HG02623 (cell line): ENCODE data around the gene BLID.

ENCODE experiments used
- ATAC-seq: cut with Tn5 transposase; IDR thresholded peaks from one replicate; pipeline ENCODE4 v1.9.1; 2021; ENCODE audit warnings: moderate library complexity; ENCODE audit not compliant: unreplicated experiment

Gene BLID

DNA sequence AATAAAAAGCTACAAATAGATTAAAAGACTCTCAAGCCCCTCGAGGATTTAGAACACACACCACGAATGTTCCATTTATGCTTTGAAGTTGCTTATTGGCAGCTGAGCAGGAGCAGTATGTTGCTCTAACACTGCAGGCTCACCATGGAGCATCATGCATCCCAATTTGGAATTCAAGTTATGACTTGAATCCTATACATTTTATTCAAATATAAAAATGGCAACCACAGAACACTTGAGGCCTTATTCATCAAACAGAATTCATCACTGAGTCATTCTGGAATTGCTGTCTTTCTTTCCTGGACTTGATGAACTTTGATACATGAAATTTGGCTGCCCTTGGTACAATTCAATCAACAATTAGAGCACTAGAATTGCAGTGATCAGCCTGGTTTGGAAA lies 24.5 kb upstream of the BLID start:
- no peak for ATAC-seq

DNA sequence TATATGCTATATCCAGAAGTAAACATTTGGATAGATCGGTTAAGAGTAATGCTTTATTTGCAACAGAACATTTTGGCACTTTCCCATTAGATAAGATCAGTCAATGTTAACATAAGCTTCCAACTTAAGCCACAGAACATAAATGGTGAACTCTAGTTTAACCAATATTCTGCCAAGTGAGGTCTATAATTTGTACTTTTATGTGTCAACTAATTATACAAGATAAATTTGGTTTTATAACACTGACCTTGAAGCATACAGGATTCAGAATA lies 23.5 kb upstream of the BLID start:
- no peak for ATAC-seq

DNA sequence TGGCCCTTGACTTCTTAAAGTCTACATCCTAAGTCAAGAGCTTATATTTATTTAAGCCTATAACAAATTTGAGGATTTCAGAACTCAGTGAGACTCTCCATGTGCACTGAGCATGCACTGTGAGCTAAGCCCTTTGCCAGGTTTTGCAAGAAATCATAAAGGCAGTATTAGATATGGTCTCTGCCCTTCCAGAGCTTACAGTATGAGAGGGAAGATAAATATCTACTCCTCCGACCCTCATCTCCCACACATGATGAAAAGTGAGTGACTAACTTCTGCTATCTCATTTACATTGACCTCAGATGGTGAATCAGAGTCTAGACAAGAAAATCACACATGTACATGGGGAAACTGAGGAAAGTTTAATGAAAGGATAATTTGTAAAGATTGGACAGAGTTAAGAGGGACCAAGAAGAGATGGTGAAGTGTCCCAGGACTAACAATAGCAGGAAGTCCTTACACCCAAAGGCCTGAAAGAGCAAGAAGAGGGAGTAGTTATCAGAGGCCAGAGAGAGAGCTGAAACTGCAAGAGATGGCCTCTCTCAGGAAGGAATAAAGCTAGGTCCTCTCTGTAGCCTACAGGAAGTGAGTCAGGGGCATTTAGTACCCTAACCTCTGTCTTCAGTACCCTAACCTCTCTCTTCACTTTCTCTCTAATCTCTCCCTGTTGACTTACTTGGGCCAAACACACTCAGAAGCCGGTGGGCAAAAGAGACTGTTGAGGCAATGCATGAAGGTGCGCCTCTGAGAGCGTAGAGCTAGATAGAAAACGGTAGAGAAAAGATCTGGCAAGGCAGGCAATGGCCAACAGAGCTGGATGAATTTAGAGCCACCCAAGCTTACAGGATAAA lies 23.0 kb upstream of the BLID start:
- ATAC-seq = no peak

DNA sequence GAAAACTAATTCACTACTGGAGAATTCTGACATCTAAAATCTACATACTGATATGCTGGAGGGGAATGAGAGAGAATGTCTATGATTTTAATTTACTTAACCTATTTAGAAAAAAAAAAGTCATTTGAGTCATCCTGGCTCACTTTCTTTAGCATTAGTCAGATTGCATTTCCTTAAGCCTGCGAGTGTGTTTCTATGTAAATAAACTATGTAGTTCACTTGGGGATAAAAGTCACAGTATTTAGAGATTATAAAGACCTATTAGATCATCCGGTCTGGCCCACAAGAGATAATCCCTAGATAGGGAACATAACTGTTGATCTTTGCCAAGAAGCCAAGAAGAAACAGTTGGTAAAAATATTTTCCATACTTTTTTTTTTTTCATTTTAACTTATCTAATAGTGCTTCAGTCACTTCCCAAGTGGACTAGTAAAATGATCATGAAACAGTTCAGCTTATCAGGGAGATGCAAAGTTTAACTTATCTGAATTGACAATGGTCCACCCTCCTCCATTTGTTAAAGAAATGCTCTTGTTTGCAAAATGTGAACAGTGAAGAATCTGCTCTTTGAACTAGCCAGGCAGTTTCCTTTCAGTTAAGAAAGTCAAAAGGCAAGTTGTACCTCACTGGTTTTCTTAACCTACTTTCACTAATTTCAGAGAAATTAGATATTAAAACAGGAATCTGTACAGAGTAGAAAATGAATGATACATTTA lies 21.2 kb upstream of the BLID start:
- ATAC-seq = no peak

DNA sequence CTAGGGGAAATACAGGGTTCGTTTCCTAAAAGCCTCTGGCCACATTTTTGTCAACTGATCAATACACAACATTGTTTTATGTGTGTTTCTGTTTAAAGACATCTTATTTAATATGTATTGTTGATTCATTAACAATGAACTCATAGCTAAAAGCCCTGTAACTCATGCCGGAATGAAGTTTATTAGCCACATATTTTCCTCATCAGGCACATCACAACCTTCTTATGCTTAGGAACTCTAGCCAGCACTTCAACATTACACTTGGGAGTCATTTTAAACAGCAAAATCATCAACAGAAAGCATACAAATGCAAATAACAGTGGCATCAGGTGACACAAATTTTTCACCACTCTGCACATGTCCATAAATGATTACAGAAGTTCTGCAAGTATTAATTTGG lies 15.1 kb upstream of the BLID start:
- ATAC-seq = no peak

DNA sequence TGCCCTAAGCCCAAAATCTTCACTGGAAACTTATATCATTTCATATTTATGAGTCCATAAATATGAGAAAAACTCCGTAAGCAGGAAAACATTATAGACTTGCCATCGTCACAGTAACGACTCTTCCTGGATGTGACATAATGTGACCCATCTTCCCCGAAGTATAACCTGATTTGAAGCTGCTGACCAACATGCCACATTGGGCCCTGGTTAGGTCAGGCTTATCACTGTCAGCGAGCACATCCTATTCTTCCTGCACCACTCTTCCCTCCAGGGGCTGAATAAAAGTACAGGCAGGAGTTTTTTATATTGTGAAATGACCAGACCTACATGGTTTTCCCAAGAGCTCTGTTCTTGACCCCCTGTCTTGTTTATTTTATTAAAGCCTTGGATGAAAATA lies 12.1 kb upstream of the BLID start:
- ATAC-seq = no peak

DNA sequence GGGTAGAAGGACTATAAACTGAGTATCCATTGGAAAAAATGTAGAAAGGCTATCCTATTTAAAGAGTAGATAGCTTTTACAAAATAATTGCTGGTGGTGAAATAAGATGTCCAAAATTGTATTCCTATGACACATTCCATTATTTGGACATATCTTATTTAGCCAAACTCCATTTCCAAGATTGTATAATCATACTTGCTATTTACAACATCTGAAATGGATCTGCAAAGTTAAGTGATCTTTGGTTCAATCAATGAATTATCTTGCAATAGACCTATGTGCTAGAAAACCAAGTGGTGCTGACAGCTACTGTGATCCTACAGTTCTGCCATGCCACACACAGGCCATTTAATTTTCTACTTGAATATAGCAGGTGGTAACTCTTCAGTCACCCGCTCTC lies 11.0 kb upstream of the BLID start:
- no peak for ATAC-seq

DNA sequence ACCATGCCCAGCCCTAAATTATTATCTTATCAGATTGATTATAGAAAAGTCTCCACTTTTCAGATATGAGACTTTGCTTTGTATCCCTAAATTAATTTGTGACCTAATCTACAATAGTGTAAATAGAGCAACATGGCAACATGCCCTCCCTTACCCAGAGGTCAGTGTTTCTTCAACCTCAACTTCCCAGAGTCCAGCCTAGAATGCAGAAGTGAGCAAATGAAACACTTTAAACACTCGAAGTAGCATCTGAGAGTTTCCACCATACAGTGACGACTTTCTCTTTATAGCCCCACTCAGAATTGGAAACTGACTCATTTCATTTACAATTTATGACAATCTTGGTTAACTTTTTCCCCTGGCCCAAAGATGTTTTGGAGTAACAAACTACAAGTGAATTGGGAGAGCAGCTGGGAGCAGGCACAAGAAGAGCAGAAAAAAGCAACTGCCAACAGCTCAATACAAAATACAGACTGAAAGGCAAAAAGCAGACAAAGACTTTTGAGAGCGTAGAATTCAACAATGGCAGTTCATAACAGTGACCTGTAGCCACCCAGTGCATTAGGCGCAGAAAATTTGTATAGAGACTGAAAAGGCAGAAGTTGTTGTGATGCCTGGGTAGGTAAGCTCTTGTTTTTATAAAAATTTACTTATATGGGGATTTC lies 10.1 kb upstream of the BLID start:
- no peak for ATAC-seq

DNA sequence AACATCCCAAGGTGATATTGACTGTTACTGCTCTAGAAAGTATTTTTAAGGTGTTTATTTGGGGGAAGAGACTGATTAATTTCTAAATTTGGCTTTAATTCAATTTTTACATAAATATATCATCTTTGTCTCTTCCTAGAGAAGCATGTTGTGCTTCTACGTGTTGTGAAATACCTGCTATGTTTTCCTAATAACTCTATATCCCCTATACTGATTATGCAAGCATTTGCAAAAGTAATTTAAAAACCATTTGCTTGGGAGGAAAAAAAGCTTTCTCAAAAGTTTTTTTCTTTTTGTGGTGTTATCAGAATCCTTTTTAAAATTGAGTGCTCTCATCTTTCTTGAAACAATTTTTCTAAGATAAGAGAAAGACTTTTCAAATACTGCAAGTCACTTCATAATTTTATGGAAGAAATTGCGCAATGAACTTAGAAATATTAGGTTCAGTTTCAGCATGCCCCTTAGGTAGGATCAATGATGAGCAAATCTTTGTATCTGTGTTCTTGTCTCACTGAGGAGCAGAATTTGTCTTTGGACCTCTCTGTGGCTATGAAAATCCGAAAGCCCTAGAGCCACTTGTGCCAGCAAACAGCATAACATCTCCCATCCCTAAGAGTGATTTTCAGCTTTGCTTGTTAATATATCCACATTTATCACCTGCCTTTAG lies 7.4 kb upstream of the BLID start:
- no peak for ATAC-seq

DNA sequence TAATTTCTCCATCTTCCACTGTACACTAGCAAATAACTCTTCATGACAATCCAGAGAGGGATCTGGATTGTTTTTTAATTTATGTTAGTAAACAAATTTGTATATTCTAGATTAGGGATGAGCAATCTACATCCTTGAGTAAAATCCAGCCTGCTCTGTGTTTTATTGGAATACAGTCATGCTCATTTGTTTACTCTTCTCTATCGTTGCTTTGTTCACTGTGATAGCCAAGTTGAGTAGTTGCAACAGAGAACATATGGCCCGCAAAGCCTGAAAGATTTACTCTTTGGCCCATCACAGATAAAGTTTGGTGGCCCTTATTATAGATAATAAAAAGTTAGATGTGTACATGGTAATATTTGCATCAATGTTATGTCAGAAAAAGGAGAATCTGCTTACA lies 6.2 kb upstream of the BLID start:
- no peak for ATAC-seq

DNA sequence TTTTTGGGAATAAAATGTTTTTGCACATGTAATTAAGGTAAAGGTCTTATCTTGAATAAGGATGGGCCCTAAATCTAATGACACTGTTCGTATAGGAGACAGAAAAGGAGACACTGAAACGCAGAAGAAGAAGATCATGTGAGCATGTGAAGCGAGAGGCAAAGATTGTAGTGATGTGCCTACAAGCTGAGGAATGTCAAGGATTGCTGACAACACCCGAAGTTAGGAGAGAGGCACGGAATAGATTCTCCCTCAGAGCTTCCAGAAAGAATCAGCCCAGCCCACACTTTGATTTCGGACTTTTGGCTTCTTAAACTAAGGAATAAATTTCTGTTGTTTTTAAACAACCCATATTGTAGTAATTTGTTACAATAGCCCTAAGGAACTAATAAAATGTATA lies 4.1 kb upstream of the BLID start:
- no peak for ATAC-seq

DNA sequence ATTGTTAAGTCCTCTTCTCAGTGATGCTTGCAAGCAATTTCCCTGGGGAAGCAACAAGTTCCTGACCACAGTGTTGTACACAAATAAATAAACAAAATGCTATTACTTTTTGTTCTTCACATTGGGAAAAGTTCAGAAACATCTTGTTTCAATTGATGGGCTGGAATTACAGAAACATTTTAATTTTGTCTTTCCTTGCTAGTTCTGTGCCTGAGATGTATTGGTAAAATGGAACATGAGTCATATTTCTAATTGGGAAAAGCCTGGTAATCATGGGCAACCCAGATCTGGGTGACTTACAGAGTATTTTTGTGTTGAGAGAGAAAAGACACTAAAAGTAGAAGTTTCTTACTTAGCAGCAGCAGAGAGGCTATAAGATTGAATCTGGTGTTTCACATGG lies 576 bp upstream of the BLID start:
- ATAC-seq = no peak

DNA sequence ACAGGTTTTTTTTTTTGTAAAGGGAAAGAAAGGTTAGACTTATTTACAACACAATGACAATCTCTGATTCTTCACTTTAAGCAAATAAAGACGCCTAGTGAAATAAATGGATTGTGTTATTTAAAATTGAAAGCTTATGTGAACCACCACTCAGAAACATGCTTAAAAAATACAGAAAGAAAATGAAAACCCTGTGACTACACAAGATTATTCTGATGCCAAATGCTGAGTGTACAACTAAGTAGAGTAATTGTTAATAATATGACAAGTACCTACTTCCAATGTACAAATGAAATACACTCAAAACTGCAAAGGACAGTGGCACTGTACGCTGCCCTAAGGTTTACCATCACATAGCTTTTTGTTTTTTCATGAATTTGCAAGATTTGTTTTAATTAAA lies 1.0 kb downstream of the BLID start:
- no peak for ATAC-seq

DNA sequence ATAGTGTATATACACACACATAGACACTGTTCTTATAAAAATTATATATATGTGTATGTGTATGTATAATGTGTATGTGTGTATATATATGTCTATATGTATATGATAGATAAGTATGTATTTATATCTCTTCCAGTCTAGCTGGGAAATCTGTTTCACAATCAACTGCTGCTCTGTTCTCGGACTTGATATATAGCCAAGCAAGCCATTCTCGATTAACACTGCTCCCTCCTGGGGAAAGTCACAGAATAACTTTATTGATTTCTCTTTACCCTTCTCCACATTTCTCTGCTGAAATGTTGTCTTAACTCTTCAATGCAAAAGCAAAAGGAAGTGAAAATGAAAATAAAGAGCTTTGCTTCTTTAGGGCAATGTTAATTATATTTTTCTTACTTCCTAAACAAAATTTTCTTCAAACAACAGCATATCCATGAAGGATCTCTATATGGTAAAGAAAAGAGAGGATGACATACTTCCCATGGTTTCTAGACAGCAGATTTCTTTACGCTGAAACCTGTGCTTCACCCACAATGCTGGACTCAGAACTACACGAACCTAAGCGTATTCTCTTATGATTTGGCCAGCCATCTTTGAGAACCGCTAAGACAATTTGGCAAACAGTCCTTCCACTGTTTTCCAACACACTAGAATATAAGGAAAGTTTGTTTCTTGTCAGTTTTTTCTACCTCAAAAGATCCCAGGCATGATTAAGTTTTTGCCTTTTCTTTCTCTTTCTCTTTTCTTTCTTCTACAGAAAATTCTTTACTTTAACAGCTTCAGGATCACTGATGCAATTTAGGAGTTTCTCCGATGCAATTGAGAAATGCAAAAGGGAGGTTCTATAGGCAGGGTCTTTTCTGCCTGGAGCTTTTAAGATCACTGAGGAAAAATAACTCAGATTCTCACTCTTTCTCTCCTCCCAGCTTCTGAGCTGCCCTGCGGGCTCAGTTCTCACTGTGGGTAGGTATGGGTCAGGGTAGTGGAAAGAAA lies 1.9 kb downstream of the BLID start:
- no peak for ATAC-seq

DNA sequence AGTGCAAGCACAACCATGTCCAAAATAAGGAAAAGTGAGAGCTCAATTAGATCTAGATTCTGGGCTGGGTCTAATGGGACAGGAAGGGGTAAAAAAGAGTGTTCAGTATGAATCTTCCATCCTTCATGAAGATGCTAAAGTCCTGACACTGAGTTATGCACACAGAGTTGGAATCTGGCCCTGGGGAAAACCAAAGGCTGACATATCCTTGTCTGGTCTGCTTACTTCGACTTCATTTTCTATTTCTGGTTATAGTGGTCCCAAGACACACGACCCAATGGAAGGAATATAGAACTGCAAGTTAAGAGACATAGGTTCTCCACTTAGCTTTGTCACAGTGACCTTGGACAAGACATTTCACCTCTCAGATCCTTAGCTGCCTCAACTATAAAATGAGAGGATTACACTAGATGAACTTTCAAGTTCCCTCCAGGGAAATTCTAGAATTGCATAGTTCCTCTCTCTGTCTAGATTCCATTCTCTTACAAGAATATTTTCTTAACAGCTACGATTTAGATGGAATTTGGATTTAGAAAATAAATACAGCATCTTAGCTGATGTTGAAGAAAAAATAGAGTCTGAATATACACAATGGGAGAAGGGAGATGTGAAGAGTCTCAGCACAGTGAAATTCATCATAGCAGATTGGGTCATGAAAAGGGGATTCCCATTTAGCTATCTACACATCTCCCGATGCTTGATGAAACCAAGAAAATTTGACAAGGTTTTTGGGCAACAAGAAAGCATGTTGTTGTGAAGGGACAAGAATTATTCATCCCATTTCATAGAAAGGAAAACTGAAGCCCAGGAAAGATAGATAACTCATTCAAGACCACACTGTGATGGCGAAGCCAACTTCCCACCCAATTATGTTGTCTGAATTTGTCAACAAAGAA lies 3.3 kb downstream of the BLID start:
- no peak for ATAC-seq

DNA sequence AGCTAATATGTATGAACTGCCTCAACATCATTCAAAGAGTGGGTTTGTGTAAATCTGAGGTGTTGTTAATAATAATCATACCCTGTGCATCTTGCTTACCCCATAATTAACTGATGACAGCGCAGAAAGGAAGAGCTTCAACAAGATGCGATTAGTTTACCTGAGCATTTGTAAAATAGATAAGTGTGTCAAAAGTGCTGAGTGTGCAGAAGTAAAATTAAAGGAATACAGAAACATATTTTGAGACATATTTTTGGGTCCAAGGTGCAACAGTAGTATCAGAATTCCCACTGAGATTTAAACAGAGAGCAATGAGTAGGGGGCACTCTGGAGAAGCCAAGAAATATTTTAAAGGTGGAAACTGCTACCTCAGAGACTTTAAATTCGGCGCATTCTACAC lies 6.1 kb downstream of the BLID start:
- no peak for ATAC-seq

DNA sequence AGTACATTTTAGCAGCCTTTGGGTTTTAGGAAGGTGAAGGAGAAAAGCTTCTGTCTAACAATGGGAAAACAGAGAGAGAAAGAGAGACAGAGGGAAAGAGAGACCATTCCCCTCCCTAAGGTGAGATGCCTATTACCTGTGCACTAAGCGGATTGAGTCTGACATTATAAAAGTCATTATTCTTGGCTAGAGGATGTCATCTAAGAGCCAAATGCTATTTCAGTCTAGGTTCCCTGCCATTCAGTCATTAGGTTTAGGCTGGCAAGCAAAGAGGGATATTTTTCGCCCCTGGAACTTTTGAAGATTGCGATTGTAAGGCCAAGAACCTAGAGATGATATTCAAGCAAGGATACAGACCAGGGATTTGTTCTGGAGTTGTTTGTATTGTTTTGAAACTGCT lies 7.2 kb downstream of the BLID start:
- no peak for ATAC-seq

DNA sequence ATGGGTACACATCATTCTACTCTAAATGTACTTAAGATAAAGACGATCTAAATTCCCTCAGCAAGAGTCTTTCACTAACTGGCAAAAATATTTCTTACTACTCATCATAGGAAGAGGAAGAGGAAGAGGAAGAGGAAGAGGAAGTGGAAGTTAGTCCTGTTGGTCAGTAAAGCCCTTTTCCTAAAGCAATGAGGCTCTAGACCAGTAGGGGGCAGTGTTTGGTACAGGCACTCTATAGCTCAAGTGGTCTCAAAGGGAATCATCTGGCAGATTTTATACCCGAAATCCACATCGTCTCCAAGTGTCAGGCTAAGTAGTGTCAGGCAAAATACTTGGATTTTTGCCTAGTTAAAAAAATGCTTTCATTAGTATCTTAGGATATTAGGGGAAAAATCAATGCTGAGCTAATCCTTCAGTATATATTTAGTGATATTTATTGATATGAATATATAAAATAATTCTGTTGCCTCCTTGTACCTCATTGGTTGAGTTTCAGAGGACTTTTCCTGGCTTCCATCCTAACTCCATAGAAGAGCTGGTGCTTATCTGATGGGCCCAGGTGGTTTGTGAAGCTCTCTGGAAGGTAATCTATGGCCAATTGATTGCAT lies 7.7 kb downstream of the BLID start:
- no peak for ATAC-seq

DNA sequence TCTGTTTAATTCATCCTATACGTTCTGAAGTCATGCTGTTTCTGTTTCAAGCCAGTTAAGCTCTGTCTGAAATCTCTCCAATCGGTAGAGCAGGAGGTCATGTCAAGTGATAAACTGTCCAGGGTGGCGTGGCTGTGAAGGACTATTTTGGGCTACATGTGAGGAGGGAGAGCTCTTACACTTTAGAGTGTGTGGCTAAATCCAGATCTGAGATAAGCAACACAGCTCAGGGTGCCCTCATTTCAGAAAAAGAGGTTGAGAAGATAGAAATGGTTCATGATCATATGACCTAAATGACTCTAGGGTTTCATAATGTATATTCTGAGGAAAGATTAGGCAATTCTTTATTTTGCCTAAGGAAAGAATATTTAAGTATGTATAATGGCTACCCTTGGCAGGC lies 8.4 kb downstream of the BLID start:
- no peak for ATAC-seq
